ENCODE measurements around the gene STON2.
A peak's percentile ranks its signal among the peaks of the same experiment; 100 is the strongest.

STON2 gene

GRCh38 chr14:81326451-81326850 is 73.7 kb downstream of the STON2 start:
- H3K4me1 ChIP-seq (ENCODE audit: control insufficient read depth, insufficient read depth, low read length) = peaks cover 24% of the 10 kb centered on the region
- no peaks in the 10 kb centered on the region for H3K27me3 ChIP-seq (ENCODE audit: control insufficient read depth, insufficient read depth, low read length, poor library complexity, severe bottlenecking)
- no peak overlapping the region for H3K4me3 ChIP-seq (ENCODE audit: insufficient read depth, low read depth, low read length)
- H3K36me3 ChIP-seq (ENCODE audit: control insufficient read depth, insufficient read depth, low read length) = peaks cover 2% of the 10 kb centered on the region
- no peaks in the 10 kb centered on the region for H3K9me3 ChIP-seq (ENCODE audit: control insufficient read depth, low read length)
- 100% methylated on average over 1 to 2 of the region's 2 CpGs for WGBS, 2 experiments
- H3K27ac ChIP-seq (ENCODE audit: insufficient read depth, low read depth, low read length, poor library complexity, severe bottlenecking) = no peak overlapping the region

DNA sequence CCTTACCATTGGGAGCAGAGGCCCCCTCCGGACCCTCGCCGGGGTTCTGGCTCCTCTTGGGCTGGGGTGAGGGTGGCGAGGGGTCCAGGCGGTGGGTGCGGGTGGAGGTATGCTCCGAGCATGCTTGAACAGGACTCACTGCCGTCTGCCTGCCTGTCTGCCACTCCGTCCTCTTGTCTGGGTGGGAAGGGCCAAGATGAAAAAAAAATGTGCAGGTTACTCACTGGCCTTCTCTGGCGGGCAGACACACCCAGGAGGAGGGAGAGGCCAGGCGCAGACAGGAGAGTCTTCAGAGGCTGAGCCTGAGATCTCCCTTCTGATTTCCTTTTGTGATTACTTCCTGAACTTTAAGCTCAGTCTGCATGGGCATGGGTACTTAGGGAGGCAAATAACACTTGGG is 76.1 kb downstream of the STON2 start:
- Histone ChIP-seq H3K9me3 (ENCODE audit: control insufficient read depth, low read length) (no peaks in the 10 kb centered on the region), H3K27ac (ENCODE audit: insufficient read depth, low read depth, low read length, poor library complexity, severe bottlenecking) (peak overlapping the region; percentile 52), H3K4me1 (ENCODE audit: control insufficient read depth, insufficient read depth, low read length) (peaks cover 24% of the 10 kb centered on the region), H3K36me3 (ENCODE audit: control insufficient read depth, insufficient read depth, low read length) (peaks cover 2% of the 10 kb centered on the region), H3K4me3 (ENCODE audit: insufficient read depth, low read depth, low read length) (peak overlapping the region; percentile 35), H3K27me3 (ENCODE audit: control insufficient read depth, insufficient read depth, low read length, poor library complexity, severe bottlenecking) (no peaks in the 10 kb centered on the region)
- WGBS, 2 experiments = 10 to 13% methylated on average over 11 of the region's 11 CpGs

DNA sequence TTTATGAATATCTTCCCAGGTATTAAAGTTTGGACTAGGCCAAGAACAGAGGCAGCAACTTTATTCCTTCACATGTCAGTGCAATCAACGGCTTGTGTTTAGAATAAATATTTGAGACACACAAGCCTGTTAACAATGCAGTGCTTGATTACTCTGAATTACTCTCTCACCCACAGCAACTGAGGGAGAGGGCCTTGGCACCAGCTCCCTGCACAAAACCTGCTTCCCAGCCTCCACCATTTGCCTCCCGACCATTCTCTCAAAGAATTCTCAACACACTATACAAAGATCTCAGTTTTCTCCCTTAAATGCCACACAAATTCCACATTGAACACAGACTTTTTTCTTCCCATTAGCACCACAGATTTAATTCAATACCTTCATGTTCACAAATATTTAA is 77.0 kb downstream of the STON2 start:
- 73 to 82% methylated on average over 2 of the region's 2 CpGs for WGBS, 2 experiments
- Histone ChIP-seq H3K4me3 (ENCODE audit: insufficient read depth, low read depth, low read length) (peak overlapping the region; percentile 35), H3K27ac (ENCODE audit: insufficient read depth, low read depth, low read length, poor library complexity, severe bottlenecking) (no peak overlapping the region)

GRCh38 chr14:81319946-81320345 is 80.2 kb downstream of the STON2 start:
- Histone ChIP-seq H3K9me3 (ENCODE audit: control insufficient read depth, low read length) (no peaks in the 10 kb centered on the region), H3K4me3 (ENCODE audit: insufficient read depth, low read depth, low read length) (no peak overlapping the region), H3K27ac (ENCODE audit: insufficient read depth, low read depth, low read length, poor library complexity, severe bottlenecking) (no peak overlapping the region), H3K27me3 (ENCODE audit: control insufficient read depth, insufficient read depth, low read length, poor library complexity, severe bottlenecking) (no peaks in the 10 kb centered on the region), H3K36me3 (ENCODE audit: control insufficient read depth, insufficient read depth, low read length) (peaks cover 8% of the 10 kb centered on the region), H3K4me1 (ENCODE audit: control insufficient read depth, insufficient read depth, low read length) (peaks cover 39% of the 10 kb centered on the region)
- 95 to 97% methylated on average over 3 of the region's 3 CpGs for WGBS, 2 experiments

More for the DNA sequence above, 77.0 kb downstream of the STON2 start:
- Histone ChIP-seq H3K36me3 (ENCODE audit: control insufficient read depth, insufficient read depth, low read length) (peaks cover 2% of the 10 kb centered on the region), H3K4me1 (ENCODE audit: control insufficient read depth, insufficient read depth, low read length) (peaks cover 24% of the 10 kb centered on the region), H3K27me3 (ENCODE audit: control insufficient read depth, insufficient read depth, low read length, poor library complexity, severe bottlenecking) (no peaks in the 10 kb centered on the region), H3K9me3 (ENCODE audit: control insufficient read depth, low read length) (no peaks in the 10 kb centered on the region)

DNA sequence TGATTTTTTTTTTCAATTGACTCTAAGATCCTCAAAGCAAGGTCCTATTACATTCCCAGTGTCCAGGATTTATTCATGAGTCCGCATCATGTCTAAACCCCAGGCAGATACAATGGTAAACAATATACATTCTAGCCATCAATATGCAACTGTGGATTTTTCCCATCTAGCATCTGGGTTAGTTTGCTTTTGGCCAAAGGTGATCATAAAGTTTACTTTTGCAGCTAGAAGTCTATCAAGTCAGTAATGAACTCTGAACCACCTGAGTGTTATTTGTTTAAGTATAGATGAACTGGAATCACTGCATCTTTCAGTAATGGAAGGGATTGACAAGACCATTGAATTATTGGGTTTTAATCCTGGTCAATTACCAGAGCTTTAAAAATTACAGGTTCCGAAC is 80.8 kb downstream of the STON2 start:
- Histone ChIP-seq H3K27me3 (ENCODE audit: control insufficient read depth, insufficient read depth, low read length, poor library complexity, severe bottlenecking) (no peaks in the 10 kb centered on the region), H3K4me1 (ENCODE audit: control insufficient read depth, insufficient read depth, low read length) (peaks cover 39% of the 10 kb centered on the region), H3K4me3 (ENCODE audit: insufficient read depth, low read depth, low read length) (no peak overlapping the region), H3K27ac (ENCODE audit: insufficient read depth, low read depth, low read length, poor library complexity, severe bottlenecking) (no peak overlapping the region), H3K36me3 (ENCODE audit: control insufficient read depth, insufficient read depth, low read length) (peaks cover 8% of the 10 kb centered on the region), H3K9me3 (ENCODE audit: control insufficient read depth, low read length) (no peaks in the 10 kb centered on the region)
- 94 to 100% methylated on average over 2 of the region's 2 CpGs for WGBS, 2 experiments

DNA sequence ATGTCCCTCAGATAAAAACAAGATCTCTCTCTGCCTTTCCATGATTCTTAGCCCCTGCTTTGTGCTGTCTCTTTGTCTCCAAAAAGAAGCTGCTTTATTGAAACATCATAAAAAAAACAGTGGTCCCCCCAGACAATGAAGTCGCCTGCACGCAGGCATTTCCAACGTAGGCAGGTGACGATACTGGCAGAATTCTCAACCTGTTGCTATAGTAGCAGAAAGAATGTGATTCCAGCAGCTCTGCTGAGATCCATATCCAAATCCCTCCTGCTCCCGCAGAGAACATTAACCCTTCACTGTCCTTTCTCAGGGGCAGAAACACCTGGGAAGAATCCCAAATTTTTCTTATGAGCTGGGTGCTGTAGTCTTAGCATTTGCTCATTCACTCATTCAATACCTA is 84.8 kb downstream of the STON2 start:
- Histone ChIP-seq H3K27me3 (ENCODE audit: control insufficient read depth, insufficient read depth, low read length, poor library complexity, severe bottlenecking) (no peaks in the 10 kb centered on the region), H3K9me3 (ENCODE audit: control insufficient read depth, low read length) (no peaks in the 10 kb centered on the region), H3K27ac (ENCODE audit: insufficient read depth, low read depth, low read length, poor library complexity, severe bottlenecking) (peak overlapping the region; percentile 98), H3K36me3 (ENCODE audit: control insufficient read depth, insufficient read depth, low read length) (peaks cover 6% of the 10 kb centered on the region), H3K4me1 (ENCODE audit: control insufficient read depth, insufficient read depth, low read length) (peaks cover 53% of the 10 kb centered on the region), H3K4me3 (ENCODE audit: insufficient read depth, low read depth, low read length) (no peak overlapping the region)
- 1% methylated on average over 5 of the region's 5 CpGs for WGBS, 2 experiments

DNA sequence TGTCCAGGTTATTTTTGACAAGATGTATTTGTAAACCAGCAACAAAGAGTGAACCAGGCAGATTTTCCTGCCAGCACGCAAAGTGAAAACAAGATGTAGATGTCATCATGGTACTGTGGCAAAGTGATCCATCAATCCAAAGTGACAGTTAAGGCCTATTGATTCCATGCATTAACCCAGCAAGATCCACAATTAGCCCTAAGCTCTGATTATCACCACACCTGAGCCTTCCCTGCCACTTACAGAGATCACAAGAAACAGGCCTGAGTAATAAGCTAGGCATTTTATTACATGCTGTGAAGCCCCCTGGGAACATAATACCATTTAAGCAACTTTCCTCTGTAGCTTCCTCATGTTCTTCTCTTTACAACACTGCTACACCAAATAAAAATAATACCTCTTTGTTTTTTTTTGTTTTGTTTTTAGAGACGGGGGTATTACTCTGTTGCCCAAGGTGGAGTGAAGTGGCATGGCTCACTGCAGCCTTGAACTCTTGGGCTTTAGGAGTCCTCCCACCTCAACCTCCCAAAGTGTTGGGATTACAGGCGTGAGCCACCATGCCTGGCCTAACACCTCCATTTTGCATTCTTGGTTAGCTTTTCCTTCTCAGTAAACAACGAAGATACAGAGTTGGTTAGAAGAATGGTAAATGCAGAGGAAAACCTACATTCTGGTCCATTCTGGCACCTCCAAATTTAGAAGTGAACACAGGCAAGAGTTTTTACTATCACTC is 85.5 kb downstream of the STON2 start:
- Histone ChIP-seq H3K27me3 (ENCODE audit: control insufficient read depth, insufficient read depth, low read length, poor library complexity, severe bottlenecking) (no peaks in the 10 kb centered on the region), H3K4me1 (ENCODE audit: control insufficient read depth, insufficient read depth, low read length) (peaks cover 53% of the 10 kb centered on the region), H3K36me3 (ENCODE audit: control insufficient read depth, insufficient read depth, low read length) (peaks cover 6% of the 10 kb centered on the region), H3K9me3 (ENCODE audit: control insufficient read depth, low read length) (no peaks in the 10 kb centered on the region), H3K4me3 (ENCODE audit: insufficient read depth, low read depth, low read length) (no peak overlapping the region), H3K27ac (ENCODE audit: insufficient read depth, low read depth, low read length, poor library complexity, severe bottlenecking) (peak overlapping the region; percentile 98)
- WGBS, 2 experiments = 43 to 47% methylated on average over 3 to 4 of the region's 4 CpGs

- H3K9me3 ChIP-seq (ENCODE audit: control insufficient read depth, low read length) = no peaks in the 10 kb centered on the region
- H3K27me3 ChIP-seq (ENCODE audit: control insufficient read depth, insufficient read depth, low read length, poor library complexity, severe bottlenecking) = no peaks in the 10 kb centered on the region
- no peak overlapping the region for H3K4me3 ChIP-seq (ENCODE audit: insufficient read depth, low read depth, low read length)
- peaks cover 6% of the 10 kb centered on the region for H3K36me3 ChIP-seq (ENCODE audit: control insufficient read depth, insufficient read depth, low read length)
- H3K4me1 ChIP-seq (ENCODE audit: control insufficient read depth, insufficient read depth, low read length) = peaks cover 53% of the 10 kb centered on the region
- 77 to 91% methylated on average over 2 of the region's 3 CpGs for WGBS, 2 experiments
- H3K27ac ChIP-seq (ENCODE audit: insufficient read depth, low read depth, low read length, poor library complexity, severe bottlenecking) = peak overlapping the region; percentile 98
Measured at GRCh38 chr14:81313775-81314429, 86.2 kb downstream of the STON2 start.

DNA sequence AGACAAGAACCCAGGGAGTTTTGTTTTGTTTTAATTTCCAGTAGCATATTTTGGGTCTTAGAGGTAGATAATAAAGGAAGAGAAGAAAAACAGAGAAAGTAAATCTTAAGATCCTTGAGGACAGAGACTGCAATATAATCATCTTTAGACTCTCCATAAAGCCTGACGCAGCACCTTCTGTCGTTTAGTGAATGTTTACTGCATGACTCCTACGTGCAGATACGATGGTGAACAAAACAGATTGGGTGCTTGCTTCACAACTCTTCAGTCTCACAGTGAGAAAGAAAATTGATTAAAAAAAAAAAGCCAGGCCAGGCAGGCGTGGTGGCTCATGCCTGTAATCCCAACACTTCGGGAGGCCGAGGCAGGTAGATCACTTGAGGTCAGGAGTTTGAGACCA is 86.9 kb downstream of the STON2 start:
- H3K36me3 ChIP-seq (ENCODE audit: control insufficient read depth, insufficient read depth, low read length) = peaks cover 6% of the 10 kb centered on the region
- no peak overlapping the region for H3K4me3 ChIP-seq (ENCODE audit: insufficient read depth, low read depth, low read length)
- no peaks in the 10 kb centered on the region for H3K27me3 ChIP-seq (ENCODE audit: control insufficient read depth, insufficient read depth, low read length, poor library complexity, severe bottlenecking)
- 77 to 78% methylated on average over 7 of the region's 7 CpGs for WGBS, 2 experiments
- H3K9me3 ChIP-seq (ENCODE audit: control insufficient read depth, low read length) = no peaks in the 10 kb centered on the region
- no peak overlapping the region for H3K27ac ChIP-seq (ENCODE audit: insufficient read depth, low read depth, low read length, poor library complexity, severe bottlenecking)
- peaks cover 53% of the 10 kb centered on the region for H3K4me1 ChIP-seq (ENCODE audit: control insufficient read depth, insufficient read depth, low read length)

DNA sequence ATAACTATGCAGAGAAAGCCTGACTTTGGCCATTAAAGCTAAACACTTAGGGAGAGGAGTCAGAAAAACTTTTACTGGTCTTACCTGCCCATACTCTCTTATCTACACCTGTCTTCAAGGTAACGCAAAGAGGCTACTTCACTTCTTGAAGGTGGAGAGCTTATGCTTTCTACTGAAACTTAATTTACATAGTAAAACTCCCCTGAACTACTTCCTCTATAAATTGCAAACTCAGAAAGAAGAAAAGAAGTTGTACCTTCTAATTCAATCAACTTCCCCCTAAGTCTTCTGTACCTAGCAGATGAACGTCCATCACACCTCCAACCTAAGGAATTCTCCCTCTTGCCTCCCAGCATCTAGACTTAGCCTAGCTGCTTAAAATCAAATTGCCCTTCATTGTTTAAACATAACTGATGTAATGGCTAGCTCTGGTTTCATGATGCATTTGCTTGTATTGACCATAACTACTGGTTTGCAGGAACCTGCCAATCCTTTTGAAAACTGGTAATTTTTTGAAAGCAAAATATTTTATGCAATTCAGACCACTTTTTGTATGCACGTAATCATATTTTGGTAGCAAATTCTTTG is 87.7 kb downstream of the STON2 start:
- Histone ChIP-seq H3K27ac (ENCODE audit: insufficient read depth, low read depth, low read length, poor library complexity, severe bottlenecking) (no peak overlapping the region), H3K4me1 (ENCODE audit: control insufficient read depth, insufficient read depth, low read length) (peaks cover 53% of the 10 kb centered on the region), H3K36me3 (ENCODE audit: control insufficient read depth, insufficient read depth, low read length) (peaks cover 6% of the 10 kb centered on the region), H3K9me3 (ENCODE audit: control insufficient read depth, low read length) (no peaks in the 10 kb centered on the region), H3K27me3 (ENCODE audit: control insufficient read depth, insufficient read depth, low read length, poor library complexity, severe bottlenecking) (no peaks in the 10 kb centered on the region), H3K4me3 (ENCODE audit: insufficient read depth, low read depth, low read length) (no peak overlapping the region)
- WGBS, 2 experiments = 79 to 86% methylated on average over 3 of the region's 3 CpGs
